ENCODE data around the gene SELENOP.

Gene SELENOP

GRCh38 chr5:42804717-42805339, 6.9 kb downstream of the SELENOP start:
- Histone ChIP-seq H3K36me3 (ENCODE audit: insufficient read depth) (no peaks in the 10 kb centered on the region), H3K4me2 (no peak overlapping the region), H3K4me1 (ENCODE audit: low read depth, poor library complexity, severe bottlenecking) (no peaks in the 10 kb centered on the region), H3K4me3 (IDR thresholded peaks at IDR 0.05; ENCODE audit: insufficient read depth, low read depth, low read length) (no peak overlapping the region), H3K9ac (no peak overlapping the region), H4K20me1 (ENCODE audit: insufficient read depth) (no peaks in the 10 kb centered on the region), H3K79me2 (ENCODE audit: insufficient read depth, low read depth) (no peaks in the 10 kb centered on the region), H2AFZ (ENCODE audit: low read depth) (no peak overlapping the region), H3K27ac (no peak overlapping the region), H3K27me3 (ENCODE audit: insufficient read depth, low read depth) (no peaks in the 10 kb centered on the region)
- TF ChIP-seq CTCF (conservative IDR thresholded peaks at IDR 0.05; ENCODE audit: low read depth, low read length): no peak

- Histone ChIP-seq H3K79me2 (ENCODE audit: insufficient read depth, low read depth) (no peaks in the 10 kb centered on the region), H3K4me3 (IDR thresholded peaks at IDR 0.05; ENCODE audit: insufficient read depth, low read depth, low read length) (no peak overlapping the region), H3K4me1 (ENCODE audit: low read depth, poor library complexity, severe bottlenecking) (no peaks in the 10 kb centered on the region), H3K27ac (no peak overlapping the region), H3K27me3 (ENCODE audit: insufficient read depth, low read depth) (no peaks in the 10 kb centered on the region), H3K9ac (no peak overlapping the region), H2AFZ (ENCODE audit: low read depth) (no peak overlapping the region), H4K20me1 (ENCODE audit: insufficient read depth) (no peaks in the 10 kb centered on the region), H3K36me3 (ENCODE audit: insufficient read depth) (no peaks in the 10 kb centered on the region), H3K4me2 (no peak overlapping the region)
- no peak for TF ChIP-seq CTCF (conservative IDR thresholded peaks at IDR 0.05; ENCODE audit: low read depth, low read length)
Measured at GRCh38 chr5:42801516-42802166, 10.1 kb downstream of the SELENOP start.

GRCh38 chr5:42800748-42801330, 10.9 kb downstream of the SELENOP start:
- Histone ChIP-seq H3K4me1 (ENCODE audit: low read depth, poor library complexity, severe bottlenecking) (no peaks in the 10 kb centered on the region), H3K79me2 (ENCODE audit: insufficient read depth, low read depth) (no peaks in the 10 kb centered on the region), H3K4me2 (no peak overlapping the region), H3K27me3 (ENCODE audit: insufficient read depth, low read depth) (no peaks in the 10 kb centered on the region), H3K4me3 (IDR thresholded peaks at IDR 0.05; ENCODE audit: insufficient read depth, low read depth, low read length) (no peak overlapping the region), H3K9ac (no peak overlapping the region), H3K27ac (no peak overlapping the region), H3K36me3 (ENCODE audit: insufficient read depth) (no peaks in the 10 kb centered on the region), H2AFZ (ENCODE audit: low read depth) (no peak overlapping the region), H4K20me1 (ENCODE audit: insufficient read depth) (no peaks in the 10 kb centered on the region)
- no peak for TF ChIP-seq CTCF (conservative IDR thresholded peaks at IDR 0.05; ENCODE audit: low read depth, low read length)

GRCh38 chr5:42799668-42800114, 12.0 kb downstream of the SELENOP start:
- H3K36me3 ChIP-seq (ENCODE audit: insufficient read depth): no peaks in the 10 kb centered on the region
- no peak overlapping the region for H3K27ac ChIP-seq
- H3K9ac ChIP-seq: no peak overlapping the region
- H3K4me2 ChIP-seq: no peak overlapping the region
- no peaks in the 10 kb centered on the region for H3K27me3 ChIP-seq (ENCODE audit: insufficient read depth, low read depth)
- no peaks in the 10 kb centered on the region for H3K79me2 ChIP-seq (ENCODE audit: insufficient read depth, low read depth)
- no peak overlapping the region for H2AFZ ChIP-seq (ENCODE audit: low read depth)
- H3K4me3 ChIP-seq (IDR thresholded peaks at IDR 0.05; ENCODE audit: insufficient read depth, low read depth, low read length): no peak overlapping the region
- no peaks in the 10 kb centered on the region for H4K20me1 ChIP-seq (ENCODE audit: insufficient read depth)
- TF ChIP-seq CTCF (conservative IDR thresholded peaks at IDR 0.05; ENCODE audit: low read depth, low read length): no peak
- H3K4me1 ChIP-seq (ENCODE audit: low read depth, poor library complexity, severe bottlenecking): no peaks in the 10 kb centered on the region

Data from KMS-11 (cell line).